GM18498 (cell line): ENCODE measurements around the gene KISS1R.
A peak's percentile ranks its signal among the peaks of the same experiment; 100 is the strongest.
"Not testable (repeated sequence)": the region's sequence is repeated elsewhere in the genome, so short reads cannot be mapped to it uniquely, and the experiment has no call there.

Experiments
- ATAC-seq: cut with Tn5 transposase; IDR thresholded peaks from one replicate; pipeline ENCODE4 v1.9.1; 2021; ENCODE audit warnings: mild to moderate bottlenecking, moderate library complexity; ENCODE audit not compliant: unreplicated experiment

The KISS1R gene

DNA sequence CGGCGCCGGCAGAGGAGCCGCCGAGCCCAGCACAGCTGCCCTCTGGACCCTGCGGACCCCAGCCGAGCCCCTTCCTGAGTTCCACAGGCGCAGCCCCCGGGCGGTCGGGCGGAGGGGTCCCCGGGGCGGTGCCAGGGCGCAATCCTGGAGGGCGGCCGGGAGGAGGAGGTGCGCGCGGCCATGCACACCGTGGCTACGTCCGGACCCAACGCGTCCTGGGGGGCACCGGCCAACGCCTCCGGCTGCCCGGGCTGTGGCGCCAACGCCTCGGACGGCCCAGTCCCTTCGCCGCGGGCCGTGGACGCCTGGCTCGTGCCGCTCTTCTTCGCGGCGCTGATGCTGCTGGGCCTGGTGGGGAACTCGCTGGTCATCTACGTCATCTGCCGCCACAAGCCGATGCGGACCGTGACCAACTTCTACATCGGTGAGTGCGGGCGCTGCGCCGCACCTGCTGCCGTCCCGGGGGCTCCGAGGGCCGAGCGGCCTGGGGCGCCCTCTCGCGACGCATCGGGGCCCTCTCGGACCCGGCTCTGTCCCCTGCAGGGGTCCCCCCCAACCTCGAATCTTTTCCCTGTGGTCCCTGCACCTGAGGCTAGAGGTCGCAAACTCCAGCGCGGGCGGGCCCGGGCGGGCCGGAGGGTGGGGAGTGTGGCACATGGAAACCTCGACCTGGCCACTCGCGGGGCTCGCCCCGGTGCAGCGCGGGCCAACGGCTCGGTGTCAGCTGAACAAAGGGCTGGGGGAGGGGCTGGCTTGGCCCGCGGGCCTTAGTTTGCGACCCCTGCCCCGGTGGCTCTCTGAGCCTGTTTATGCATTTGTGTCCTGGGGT, at the start of gene KISS1R:
KISS1R (plus strand) TSS at position 11 of the 829 bp plus-strand sequence; CDS start at position 181, 170 bp downstream.
- ATAC-seq = no peak

DNA sequence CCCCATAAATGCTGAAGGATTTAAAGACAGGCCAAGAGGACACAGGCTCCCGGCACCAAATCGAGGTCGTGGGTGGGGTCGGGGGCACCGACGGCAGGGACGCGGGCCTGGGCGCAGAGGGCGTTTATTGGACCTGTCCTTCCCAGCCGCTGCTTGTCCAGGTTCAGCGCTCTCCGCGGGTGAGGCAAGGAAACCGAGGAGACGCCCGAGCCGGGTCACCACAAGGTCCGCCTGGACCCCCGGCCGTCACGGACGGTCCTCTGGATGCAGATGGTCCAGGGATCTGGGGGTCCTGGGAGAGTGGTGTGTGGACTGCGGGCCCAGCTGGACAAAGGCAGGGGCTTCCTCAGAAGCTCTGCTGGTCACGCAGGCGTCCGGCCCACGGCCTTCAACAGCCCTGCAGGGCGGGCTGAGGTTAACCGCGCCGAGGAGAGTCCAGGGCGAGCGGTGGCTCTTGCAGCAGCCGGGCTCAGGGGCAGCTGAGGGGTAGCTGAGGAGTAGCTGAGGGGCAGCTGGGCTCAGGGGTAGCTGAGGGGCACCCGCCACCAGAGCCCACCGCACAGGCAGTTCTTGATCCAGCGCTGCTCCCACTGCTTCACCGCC, 49.2 kb upstream of the KISS1R start:
- no peak for ATAC-seq

DNA sequence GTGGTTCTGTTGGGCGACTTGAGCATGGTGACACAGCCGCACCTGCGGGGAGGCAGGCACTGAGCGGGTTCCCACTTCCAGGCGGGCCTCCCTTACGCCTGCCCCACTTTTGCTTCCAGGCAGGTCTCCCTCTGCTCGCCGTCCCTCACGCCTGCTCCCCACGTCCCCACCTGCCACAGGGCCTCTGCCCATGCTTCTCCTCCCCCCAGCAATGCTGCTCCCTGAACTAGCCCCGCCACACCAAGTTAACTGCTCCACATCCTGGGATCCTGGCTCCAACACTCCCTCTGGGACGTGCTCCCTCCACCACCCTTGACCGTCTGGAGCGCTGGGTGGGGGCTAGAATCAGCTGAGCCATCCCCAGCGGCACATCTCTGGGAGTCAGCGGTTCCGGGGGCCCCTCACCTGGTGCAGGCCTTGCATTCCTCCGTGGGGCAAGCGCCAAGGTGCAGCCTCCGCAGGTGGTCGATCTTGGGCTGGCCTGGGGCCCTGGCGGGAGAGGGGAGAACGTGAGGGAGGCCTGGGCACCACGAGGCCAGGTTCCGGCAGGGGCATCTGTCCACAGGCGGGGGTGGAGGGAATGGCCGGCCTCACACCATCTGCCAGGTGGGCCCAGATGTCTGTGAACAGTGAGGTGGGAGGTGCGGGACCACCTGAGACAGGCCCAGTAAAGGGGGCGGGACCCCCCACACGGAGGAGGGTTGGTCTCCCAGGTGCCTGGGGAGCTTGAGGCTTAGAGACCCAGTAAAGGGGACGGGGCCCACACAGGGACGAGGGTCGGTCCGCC, 48.5 kb upstream of the KISS1R start:
- ATAC-seq = no peak

DNA sequence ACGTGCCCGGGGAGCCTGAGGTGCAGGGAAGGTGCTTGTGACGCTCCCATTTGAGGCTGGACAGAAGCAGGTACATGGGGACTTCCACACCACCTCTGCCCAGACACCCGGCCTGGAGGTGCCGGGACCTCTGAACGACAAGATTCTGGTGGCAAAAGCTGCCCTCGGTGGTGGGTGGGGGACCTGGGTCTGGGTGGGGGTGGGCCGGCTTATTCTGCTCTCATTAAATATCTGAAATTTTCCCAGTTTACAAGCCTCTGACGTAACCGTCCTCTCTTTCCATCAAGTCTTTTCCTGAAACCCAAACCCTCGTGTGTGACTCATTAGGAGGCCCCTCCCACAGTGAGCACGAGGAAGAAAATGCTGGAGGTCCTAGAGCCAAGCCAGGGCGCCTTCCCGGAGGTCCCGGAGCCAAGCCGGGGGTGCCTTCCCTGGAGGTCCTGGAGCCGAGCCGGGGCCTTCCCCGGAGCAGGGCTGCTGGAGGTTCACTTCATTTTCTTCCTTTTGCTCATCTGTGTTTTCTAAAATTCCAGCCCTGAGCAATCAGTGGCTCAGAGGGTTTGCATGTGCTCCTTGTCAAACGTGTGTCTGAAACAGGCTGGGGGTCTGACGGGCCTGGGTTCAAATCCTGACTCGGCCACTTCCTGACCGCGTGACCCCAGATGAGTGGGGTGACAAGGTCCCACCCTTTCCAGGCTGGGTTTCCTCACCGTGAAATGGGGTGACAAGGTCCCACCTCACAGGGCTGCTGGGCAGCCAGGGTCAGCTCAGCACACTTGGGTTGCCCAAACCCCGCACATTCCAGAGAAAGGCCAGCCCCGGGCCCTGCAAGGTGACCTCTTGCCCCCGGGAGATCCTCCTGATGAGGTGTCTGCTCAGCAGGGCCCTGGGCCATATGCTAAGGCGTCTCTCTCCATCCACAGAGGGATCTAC, 47.6 kb upstream of the KISS1R start:
- no peak for ATAC-seq

DNA sequence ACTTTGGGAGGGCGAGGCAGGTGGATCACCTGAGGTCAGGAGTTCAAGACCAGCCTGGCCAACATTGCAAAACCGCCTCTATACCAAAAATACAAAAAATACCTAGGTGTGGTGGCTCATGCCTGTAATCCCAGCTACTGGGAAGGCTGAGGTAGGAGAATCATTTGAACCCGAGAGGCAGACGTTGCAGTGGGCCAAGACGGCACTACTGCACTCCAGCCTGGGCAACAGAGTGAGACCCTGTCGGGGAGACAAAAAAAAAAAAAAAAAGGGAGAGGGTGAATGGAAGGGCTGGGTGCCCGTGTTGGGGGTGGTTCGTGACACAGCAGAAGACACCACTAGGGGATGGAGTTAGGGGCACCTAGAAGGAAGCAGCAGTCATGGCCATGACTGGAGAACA, 46.8 kb upstream of the KISS1R start:
- no peak for ATAC-seq

DNA sequence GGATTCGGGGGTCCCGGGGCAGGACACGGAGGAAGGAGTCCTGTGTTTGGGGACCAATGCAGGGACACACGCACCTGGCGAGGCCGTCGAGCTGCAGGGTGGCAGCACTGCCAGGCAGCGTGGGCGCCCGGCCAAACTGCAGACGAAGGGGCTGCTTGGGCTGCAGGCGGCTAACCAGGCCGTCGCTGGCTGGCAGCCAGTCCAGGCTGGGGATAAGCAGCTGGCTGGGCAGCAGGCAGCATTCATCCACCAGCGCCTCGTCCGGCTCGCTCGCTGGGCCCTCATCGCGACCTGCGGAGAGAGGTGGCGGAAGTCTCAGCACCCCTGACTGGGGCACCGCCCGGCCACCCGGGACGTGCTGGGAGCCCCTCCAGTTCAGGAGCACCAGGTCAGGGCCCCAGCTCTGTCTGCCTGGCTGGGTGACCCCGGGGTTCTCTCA, 46.2 kb upstream of the KISS1R start:
- no peak for ATAC-seq

DNA sequence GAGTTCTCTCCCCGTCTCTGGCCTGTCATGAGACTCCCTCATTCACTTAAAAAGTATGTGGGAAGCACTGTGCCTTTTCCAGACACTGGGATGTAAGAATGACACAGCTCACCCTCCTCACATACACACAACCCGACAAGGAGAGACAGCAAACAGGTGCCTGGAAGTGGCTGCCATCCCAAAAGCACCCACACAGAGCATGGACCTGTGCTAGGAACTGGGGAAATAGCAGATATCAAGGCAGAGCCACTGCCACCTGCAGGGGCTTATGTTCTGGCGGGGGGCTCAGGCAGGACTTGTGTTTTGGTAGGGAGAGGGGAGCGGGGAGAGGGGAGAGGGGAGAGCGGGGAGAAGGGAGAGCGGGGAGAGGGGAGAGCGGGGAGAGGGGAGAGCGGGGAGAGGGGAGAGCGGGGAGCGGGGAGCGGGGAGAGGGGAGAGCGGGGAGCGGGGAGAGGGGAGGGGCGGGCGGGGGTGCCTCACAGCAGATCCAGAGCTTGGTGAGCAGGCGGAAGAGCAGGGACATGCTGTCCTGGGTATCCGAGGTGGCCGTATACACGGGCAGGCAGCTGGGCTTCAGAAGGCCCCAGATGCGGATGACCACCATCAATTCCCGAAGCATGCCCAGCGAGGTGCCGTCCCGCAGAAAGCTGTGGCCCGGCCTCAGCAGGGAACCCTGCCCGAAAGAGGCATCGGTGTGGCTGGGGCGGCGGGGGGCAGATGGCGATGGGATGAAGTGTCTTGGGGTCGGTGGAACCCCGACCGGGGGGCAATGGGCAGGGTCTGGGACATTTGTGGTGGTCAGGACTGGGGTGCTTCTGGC, 45.5 kb upstream of the KISS1R start:
- no peak for ATAC-seq

DNA sequence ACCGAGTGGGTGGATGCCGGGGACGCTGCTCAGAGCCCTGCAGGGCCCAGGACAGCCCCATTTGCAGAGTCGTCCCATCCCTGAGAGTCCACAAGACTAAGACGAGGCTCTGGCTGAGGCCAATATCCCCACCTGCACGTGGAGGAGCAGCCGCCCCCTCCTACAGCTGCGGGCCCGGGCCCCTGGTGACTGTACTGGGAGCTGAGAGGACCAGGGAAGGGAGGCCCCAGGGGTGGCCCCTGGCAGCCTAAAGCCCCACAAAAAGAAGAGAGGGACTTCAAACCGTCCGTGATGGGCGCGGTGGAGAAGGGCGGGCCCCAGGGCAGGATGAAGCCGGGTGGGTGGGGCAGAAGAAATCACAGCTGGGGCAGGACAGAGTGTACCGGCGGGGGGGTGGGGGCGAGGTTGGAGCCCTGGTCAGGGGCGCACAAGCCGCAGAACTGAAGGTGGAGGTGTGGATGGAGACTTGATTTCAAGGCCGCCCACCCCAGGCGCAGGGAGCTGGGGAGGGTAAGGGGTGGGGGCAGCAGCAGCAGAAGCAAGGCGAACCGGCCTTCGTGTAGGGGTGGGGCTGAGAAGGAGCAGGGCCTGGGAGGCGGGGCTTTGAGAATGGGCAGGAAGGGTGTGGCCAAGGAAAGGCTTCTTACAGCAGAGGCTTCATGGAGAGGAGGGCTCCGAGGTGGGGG, 44.7 kb upstream of the KISS1R start:
- ATAC-seq = peak; percentile 39

DNA sequence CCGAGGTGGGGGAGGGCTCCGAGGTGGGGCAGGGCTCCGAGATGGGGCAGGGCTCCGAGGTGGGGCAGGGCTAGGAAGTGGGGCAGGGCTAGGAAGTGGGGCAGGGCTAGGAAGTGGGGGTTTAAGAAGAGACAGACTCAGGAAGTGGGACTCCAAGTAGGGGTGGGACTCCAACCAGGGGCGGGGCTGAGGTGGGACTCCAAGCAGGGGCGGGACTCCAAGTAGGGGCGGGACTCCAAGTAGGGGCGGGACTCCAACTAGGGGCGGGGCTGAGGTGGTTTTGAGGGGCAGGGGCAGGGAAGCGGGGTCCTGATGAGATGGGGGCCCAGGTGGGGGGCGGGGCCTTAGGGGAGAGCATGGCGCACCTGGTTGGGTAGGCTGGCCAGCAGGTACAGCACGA, 44.0 kb upstream of the KISS1R start:
- ATAC-seq = no peak

DNA sequence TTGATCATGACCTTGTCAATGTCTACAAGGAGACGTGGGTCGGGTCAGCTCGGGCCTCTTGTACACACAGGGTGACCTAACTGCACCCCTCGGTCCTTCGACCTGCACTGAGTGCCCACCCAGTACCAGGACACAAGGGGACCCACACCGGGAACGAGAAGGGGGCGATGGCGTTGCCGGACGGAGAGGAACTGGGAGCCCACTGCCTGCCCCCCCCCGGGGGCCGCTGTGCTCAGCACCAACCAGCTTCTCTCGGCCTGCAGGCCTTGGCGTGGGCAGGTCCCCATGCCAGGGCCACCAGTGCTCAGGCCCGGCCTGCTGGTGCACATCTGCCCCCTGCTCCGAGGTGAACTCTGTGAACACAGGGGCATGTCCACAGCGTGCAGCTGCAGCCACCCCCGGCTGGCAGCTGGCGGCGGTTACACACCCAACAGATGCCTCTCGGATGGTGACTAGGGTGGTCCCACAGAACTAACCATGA, 43.5 kb upstream of the KISS1R start:
- no peak for ATAC-seq

DNA sequence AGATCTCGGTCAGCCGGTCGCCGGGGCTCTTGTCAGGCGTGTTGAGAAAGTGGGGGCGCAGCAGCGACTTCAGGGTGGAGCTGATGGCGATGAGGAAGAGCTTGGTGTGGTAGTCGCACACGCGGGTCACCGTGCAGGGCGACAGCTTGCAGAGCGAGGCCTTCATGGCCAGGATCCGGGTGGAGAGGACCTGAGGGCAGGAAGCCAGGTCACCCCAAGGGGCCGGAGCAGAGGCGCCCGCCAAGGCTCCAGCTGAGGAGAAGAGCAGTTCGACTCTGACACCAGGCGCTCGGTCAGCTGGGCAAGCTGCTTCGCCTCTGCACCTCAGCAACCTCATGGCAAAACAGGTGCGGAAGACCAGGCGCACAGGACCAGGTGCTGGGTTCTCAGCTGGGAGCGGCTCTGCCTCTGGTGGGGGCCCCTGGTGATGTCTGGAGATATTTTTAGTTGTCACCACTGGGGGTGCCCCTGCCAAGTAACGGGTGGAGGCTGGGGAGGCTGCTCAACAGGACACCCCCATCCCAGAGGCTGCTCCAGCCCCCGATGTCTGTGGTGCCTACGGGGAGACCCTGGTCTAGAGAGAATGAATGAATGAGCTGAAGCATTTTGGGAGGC, 41.8 kb upstream of the KISS1R start:
- ATAC-seq = no peak

DNA sequence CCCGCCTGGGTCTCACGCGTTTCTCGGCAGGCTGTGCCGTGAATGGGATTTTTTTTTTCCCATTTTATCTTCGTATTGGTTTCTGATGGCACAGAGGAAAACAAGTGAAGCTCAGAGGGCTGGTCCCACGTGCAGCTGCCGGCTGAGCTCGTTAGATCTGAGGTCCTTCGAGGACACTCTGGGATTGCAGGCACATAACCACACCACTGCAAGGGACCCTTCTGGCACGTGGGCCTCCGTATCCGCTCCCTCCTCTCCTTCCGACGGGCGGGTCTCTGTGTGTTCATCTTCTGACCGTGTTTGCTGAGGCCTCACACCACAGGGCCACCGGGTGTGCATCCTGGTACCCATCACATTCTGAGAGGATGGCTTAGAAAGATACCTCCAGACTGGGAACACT, 41.0 kb upstream of the KISS1R start:
- ATAC-seq = no peak

DNA sequence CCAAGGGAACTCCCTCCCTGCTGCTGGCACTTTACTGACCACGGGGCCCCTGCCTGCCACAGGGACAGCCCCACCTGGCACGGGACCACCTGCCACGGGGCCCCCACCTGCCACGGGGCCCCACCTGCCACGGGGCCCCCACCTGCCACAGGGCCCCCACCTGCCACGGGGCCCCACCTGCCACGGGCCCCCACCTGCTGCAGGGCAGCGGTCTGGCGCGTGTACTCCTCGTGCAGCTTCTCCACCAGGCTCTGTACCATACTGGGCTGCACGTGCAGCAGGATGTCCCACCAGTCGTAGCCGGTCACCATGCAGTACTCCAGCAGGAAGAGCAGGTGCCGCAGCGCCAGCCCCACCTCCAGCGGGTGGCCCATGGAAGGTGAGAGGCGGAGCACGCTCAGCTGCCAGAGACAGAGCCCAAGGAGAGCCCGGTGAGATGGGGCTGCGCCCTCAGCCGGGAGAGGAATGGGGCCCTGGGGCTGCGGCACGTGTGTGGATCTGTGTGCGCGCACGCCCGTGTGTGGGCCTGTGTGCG, 40.3 kb upstream of the KISS1R start:
- ATAC-seq = no peak

DNA sequence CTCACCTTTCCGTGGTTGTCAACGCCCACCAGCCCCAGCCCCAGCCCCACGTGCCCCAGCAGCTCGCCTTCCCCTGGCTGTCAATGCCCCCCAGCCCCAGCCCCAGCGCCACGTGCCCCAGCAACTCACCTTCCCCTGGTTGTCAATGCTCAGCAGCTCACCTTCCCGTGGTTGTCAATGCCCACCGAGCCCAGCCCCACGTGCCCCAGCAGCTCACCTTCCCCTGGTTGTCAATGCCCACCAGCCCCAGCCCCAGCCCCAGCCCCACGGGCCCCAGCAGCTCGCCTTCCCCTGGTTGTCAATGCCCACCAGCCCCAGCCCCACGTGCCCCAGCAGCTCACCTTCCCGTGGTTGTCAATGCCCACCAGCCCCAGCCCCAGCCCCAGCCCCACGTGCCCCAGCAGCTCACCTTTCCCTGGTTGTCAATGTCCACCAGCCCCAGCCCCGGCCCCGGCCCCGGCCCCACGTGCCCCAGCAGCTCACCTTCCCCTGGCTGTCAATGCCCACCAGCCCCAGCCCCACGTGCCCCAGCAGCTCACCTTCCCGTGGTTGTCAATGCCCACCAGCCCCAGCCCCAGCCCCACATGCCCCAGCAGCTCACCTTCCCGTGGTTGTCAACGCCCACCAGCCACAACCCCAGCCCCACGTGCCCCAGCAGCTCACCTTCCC, 39.0 kb upstream of the KISS1R start:
- ATAC-seq = not testable (repeated sequence)

DNA sequence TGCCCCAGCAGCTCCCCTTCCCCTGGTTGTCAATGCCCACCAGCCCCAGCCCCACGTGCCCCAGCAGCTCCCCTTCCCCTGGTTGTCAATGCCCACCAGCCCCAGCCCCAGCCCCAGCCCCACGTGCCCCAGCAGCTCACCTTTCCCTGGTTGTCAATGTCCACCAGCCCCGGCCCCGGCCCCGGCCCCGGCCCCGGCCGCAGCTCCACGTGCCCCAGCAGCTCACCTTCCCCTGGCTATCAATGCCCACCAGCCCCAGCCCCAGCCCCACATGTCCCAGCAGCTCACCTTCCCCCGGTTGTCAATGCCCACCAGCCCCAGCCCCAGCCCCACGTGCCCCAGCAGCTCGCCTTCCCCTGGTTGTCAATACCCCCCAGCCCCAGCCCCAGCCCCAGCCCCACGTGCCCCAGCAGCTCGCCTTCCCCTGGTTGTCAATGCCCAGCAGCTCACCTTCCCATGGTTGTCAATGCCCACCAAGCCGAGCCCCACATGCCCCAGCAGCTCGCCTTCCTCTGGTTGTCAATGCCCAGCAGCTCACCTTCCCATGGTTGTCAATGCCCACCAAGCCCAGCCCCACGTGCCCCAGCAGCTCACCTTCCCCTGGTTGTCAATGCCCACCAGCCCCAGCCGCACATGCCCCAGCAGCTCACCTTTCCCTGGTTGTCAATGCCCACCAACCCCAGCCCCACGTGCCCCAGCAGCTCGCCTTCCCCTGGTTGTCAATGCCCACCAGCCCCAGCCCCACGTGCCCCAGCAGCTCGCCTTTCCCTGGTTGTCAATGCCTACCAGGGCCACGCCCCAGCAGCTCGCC, 38.2 kb upstream of the KISS1R start:
- ATAC-seq = not testable (repeated sequence)

DNA sequence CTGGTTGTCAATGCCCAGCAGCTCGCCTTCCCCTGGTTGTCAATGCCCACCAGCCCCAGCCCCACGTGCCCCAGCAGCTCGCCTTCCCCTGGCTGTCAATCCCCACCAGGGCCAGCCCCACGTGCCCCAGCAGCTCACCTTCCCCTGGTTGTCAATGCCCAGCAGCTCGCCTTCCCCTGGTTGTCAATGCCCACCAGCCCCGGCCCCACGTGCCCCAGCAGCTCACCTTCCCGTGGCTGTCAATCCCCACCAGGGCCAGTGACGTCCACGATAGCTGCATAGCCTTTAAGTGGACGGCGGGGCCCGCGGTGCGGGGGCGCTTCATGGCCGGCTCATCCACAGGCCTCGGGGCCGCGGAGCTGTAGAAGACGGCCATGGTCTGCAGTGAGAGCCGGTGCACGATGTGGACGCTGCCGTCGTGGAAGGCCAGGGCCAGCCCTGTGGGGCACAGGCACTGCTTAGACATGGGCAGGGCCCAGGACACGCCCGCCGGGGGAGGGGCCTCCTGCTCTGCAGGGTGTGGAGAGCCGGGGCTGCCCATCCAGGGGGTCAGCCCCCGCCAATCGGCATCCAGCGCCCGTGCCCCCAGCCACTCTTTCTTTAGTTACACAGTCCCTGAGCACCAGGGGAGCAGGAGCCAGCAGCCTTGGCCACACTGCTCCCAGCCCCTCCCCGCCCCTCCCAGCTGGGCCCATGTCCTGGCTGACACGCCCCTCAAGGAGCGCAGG, 37.3 kb upstream of the KISS1R start:
- no peak for ATAC-seq
